ENCODE data around the gene VAPA. TPM values are rescaled to one million over a fixed set of nuclear protein-coding genes. Genes with fewer than 3 reads are reported as not detected.
"Not testable (repeated sequence)": the region's sequence is repeated elsewhere in the genome, so short reads cannot be mapped to it uniquely, and the experiment has no call there.

The VAPA gene
- total RNA-seq, 4 donors from 2014 or later = 276 to 386 (median 317) TPM

DNA sequence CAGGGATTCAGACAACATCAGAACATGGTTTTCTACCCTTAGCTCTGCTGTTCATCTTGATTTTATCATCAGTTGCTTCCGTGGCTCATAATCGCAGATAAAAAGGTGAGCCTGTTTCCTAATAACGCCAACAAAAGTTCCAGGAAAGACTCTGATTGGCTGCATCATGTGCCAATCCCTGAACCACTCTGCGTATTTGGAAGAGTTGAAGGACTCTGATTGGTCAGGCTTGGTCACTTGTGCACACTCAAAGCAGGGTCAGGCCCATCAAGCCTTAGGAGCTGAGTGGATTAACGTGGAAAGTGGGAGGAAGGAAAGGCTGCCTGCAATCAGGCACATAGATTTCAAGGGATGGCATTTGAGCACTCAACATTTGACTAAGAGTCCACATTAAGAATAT, 16.7 kb upstream of the VAPA start:
- H3K4me1 ChIP-seq = no peaks in the 10 kb centered on the region
- no peaks in the 10 kb centered on the region for H3K27me3 ChIP-seq
- 95 to 98% methylated on average over 4 to 5 of the region's 5 CpGs for WGBS, 2 donors (ENCODE audit: low coverage in 1 of 2)
- no peaks in the 10 kb centered on the region for H3K9me3 ChIP-seq
- no peak for ATAC-seq
- TF ChIP-seq POLR2A (IDR thresholded peaks at IDR 0.05) (no peak), POLR2AphosphoS5 (IDR thresholded peaks at IDR 0.05) (no peak), EP300 (IDR thresholded peaks at IDR 0.05) (no peak)
- TF ChIP-seq, protein P1, sequence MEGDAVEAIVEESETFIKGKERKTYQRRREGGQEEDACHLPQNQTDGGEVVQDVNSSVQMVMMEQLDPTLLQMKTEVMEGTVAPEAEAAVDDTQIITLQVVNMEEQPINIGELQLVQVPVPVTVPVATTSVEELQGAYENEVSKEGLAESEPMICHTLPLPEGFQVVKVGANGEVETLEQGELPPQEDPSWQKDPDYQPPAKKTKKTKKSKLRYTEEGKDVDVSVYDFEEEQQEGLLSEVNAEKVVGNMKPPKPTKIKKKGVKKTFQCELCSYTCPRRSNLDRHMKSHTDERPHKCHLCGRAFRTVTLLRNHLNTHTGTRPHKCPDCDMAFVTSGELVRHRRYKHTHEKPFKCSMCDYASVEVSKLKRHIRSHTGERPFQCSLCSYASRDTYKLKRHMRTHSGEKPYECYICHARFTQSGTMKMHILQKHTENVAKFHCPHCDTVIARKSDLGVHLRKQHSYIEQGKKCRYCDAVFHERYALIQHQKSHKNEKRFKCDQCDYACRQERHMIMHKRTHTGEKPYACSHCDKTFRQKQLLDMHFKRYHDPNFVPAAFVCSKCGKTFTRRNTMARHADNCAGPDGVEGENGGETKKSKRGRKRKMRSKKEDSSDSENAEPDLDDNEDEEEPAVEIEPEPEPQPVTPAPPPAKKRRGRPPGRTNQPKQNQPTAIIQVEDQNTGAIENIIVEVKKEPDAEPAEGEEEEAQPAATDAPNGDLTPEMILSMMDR (IDR thresholded peaks at IDR 0.05) = no peak
- H3K36me3 ChIP-seq = no peaks in the 10 kb centered on the region
- H3K27ac ChIP-seq = no peak overlapping the region
- H3K4me3 ChIP-seq = no peak overlapping the region

DNA sequence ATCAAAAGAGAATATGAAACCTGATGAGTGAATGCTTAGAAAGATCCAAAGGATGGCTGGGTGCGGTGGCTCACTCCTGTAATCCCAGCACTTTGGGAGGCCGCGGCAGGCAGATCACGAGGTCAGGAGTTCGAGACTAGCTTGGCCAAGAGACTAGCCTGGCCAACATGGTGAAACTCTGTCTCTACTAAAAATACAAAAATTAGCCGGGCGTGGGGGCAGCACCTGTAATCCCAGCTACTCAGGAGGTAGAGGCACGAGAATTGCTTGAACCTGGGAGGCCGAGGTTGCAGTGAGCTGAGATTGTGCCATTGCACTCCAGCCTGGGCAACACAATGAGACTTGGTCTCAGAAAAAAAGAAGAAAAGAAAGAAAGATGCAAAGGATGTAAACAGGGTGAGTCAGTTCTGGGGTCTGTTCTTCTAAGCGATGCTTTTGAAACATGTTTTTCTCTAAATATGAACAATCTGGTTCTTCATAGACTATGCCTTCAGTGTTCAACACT, 16.0 kb upstream of the VAPA start:
- 87 to 95% methylated on average over 7 to 10 of the region's 10 CpGs for WGBS, 2 donors (ENCODE audit: low coverage in 1 of 2)

DNA sequence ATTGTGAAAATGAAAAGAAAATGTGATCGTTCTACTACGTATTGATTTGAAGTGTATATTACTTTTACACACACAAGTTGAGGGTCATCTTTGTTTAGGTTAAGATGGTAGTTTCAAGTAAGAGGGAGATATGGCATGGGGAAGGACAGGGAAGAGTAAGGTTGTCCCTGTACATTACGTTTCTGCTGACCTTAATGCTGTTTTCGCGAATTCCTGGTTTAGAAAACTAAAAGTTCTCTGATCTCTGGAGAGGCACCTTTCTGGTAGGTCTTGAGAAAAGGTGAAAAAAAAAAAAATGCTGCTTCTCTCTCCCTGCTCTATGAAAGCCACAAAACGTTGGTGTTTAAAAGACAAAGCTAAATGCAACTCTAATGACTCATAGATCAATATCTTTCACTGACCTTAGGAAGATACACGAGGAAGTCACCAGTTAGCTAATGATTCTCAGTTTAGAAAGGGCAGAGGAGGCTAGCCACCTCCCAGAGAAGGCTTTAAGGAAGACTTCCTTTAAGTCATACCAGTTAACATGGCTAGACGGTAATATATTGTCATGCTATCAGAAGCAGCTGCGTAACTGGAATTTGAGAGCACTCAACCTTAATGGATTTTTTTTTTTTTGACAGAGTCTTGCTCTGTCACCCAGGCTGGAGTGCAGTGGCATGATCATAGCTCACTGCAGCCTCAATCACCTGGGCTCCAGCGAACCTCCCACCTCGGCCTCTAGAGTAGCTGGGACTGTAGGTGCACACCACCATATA, 14.8 kb upstream of the VAPA start:
- 75 to 77% methylated on average over 8 to 11 of the region's 11 CpGs for WGBS, 2 donors (ENCODE audit: low coverage in 1 of 2)
- no peaks in the 10 kb centered on the region for H3K4me1 ChIP-seq
- H3K36me3 ChIP-seq = no peaks in the 10 kb centered on the region
- H3K9me3 ChIP-seq = no peaks in the 10 kb centered on the region
- H3K27me3 ChIP-seq = no peaks in the 10 kb centered on the region
- H3K27ac ChIP-seq = no peak overlapping the region
- ATAC-seq = no peak
- no peak for TF ChIP-seq POLR2AphosphoS5 (IDR thresholded peaks at IDR 0.05)
- TF ChIP-seq, protein P1 (IDR thresholded peaks at IDR 0.05) = no peak
- no peak for TF ChIP-seq POLR2A (IDR thresholded peaks at IDR 0.05)
- TF ChIP-seq EP300 (IDR thresholded peaks at IDR 0.05) = no peak
- H3K4me3 ChIP-seq = no peak overlapping the region

More for the DNA sequence above, 16.0 kb upstream of the VAPA start:
- not testable (repeated sequence) for H3K36me3 ChIP-seq, ATAC-seq, H3K27me3 ChIP-seq, H3K4me3 ChIP-seq, H3K27ac ChIP-seq, H3K9me3 ChIP-seq, H3K4me1 ChIP-seq

DNA sequence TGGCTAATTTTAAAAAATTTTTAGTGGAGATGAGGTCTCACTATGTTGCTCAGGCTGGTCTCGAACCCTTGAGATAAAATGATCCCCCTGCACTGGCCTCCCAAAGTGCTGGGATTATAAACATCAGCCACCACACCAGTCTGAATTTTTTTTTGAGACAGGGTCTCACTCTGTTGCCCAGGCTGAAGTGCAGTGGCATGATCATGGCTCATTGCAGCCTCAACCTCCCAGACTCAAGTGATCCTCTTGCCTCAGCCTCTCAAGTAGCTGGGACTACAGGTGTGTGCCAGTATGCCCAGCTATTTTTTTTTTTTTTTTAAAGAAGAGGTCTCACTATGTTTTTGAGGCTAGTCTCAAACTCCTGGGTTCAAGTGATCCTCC, 14.3 kb upstream of the VAPA start:
- ATAC-seq = not testable (repeated sequence)
- WGBS, 2 donors (ENCODE audit: low coverage in 1 of 2) = 100% methylated on average over 1 of the region's 1 CpG; no CpG with 5 or more reads in 1 of the 2 donors

DNA sequence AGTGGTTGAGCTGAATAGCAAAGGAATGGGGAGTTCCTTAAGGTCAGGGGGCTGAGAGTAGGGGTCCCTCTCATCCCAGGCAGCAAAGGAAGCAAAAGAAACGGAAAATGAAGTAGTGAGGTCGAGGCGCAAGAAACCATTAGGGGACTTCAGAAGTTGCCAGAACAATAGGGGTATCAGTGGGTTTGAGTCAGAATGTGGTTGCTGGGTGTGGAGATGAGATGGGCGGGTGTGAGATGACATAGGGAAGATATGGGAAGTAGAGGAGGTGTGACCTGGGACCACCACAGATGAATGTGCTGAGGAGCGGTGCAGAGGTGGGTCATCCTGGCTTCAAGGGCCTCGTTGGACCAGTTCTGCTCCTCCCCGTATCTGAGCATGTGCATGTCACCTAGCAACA, 13.1 kb upstream of the VAPA start:
- no peaks in the 10 kb centered on the region for H3K9me3 ChIP-seq
- H3K27me3 ChIP-seq = no peaks in the 10 kb centered on the region
- H3K36me3 ChIP-seq = no peaks in the 10 kb centered on the region
- no peaks in the 10 kb centered on the region for H3K4me1 ChIP-seq
- ATAC-seq = no peak
- WGBS, 2 donors (ENCODE audit: low coverage in 1 of 2) = 88 to 92% methylated on average over 5 to 7 of the region's 7 CpGs
- H3K27ac ChIP-seq = no peak overlapping the region
- TF ChIP-seq, protein P1 (IDR thresholded peaks at IDR 0.05) = no peak
- TF ChIP-seq EP300 (IDR thresholded peaks at IDR 0.05) = no peak
- TF ChIP-seq POLR2A (IDR thresholded peaks at IDR 0.05) = no peak
- no peak for TF ChIP-seq POLR2AphosphoS5 (IDR thresholded peaks at IDR 0.05)
- H3K4me3 ChIP-seq = no peak overlapping the region

More for the DNA sequence above, 14.3 kb upstream of the VAPA start:
- H3K27ac ChIP-seq, H3K36me3 ChIP-seq, H3K4me3 ChIP-seq, H3K9me3 ChIP-seq, H3K27me3 ChIP-seq, H3K4me1 ChIP-seq: not testable (repeated sequence)

DNA sequence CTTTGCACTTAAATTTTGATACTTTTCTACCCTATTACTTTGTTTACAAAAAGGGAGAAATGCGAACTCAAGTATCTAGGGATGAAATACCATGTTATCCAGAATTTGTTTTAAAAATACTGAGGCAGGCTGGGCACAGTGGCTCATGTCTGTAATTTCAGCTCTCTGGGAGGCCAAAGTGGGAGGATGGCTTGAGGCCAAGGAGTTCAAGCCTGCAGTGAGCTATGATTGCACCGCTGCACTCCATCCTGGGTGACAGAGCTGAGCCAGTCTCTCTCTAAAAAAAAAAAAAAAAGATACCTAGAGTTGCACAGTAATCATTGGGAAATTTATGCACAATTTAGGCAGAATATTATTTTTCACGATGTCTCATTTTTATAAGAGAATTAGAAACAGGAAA, 12.4 kb upstream of the VAPA start:
- Histone ChIP-seq H3K4me3 (no peak overlapping the region), H3K36me3 (no peaks in the 10 kb centered on the region), H3K9me3 (no peaks in the 10 kb centered on the region), H3K27me3 (no peaks in the 10 kb centered on the region), H3K4me1 (no peaks in the 10 kb centered on the region), H3K27ac (no peak overlapping the region)
- no peak for ATAC-seq
- TF ChIP-seq, protein P1 (IDR thresholded peaks at IDR 0.05) = no peak
- TF ChIP-seq POLR2AphosphoS5 (IDR thresholded peaks at IDR 0.05) (no peak), EP300 (IDR thresholded peaks at IDR 0.05) (no peak), POLR2A (IDR thresholded peaks at IDR 0.05) (no peak)
- 63 to 91% methylated on average over 3 of the region's 3 CpGs for WGBS, 2 donors (ENCODE audit: low coverage in 1 of 2)

DNA sequence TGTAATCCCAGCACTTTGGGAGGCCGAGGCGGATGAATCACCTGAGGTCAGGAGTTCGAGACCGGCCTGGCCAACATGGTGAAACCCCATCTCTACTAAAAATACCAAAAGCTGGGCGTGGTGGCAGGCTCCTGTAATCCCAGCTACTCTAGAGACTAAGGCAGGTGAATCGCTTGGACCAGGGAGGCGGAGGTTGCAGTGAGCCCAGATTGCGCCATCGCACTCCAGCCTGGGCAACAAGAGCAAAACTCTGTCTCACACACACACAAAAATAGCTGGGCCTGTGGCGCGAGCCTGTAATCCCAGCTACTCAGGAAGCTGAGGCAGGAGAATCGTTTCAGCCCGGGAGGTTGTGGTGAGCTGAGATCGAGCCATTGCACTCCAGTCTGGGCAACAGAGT, 11.6 kb upstream of the VAPA start:
- not testable (repeated sequence) for H3K27ac ChIP-seq, H3K9me3 ChIP-seq, H3K4me3 ChIP-seq, ATAC-seq, H3K27me3 ChIP-seq, H3K4me1 ChIP-seq, H3K36me3 ChIP-seq
- WGBS, 2 donors (ENCODE audit: low coverage in 1 of 2) = 91% methylated on average over 13 of the region's 14 CpGs; no CpG with 5 or more reads in 1 of the 2 donors

Data from gastroesophageal sphincter (tissue), 4 donors.